ENCODE measurements around the gene MGAT3.

MGAT3 gene

DNA sequence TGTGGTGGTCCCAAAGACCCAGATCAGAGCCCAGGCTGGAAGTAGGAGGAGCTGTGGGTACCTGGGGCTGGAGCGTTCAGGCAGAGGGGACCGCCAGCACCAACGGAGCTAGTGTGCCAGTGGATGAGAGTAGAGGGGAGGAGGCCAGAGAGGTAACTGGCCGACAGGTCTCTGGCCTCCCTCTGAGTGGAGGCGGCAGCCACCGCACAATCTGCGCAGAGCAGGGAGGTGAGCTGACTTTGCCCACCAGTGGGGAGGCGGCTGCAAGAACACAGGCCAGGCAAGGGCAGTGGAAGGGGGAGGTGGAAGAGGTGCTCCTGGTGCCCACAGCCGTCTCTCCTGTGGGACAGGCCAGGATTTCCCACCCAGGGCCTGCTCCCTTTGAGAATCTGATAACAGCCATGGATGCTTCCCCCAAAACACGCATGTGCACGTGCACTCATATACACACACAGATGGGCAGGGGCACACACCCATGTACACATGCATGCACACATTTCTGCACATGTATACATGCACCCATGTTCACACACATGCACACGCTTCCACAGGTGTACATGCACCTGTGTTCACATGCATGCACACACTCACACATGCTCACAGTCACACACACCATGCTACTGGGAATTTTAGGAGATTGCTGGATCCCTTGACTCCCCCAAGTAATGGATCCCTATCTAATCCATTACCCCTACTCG is 6.4 kb upstream of the MGAT3 start:
- DNase-seq (ENCODE audit: low spot score): no peak

DNA sequence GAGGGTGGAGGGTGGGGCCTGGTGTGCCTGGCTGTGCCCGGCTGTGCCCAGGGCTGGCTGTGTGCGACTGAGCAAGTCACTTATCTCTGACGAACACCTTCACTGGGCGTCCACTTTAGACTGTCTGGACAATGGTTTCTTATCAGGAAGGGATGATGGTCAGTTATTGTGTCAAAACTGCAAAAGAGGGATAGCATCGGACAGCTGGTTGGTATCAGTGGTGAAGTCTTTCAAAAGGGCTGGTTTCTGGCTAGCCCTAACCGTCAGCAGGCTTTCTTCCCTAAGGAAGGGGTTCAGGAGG is 4.1 kb upstream of the MGAT3 start:
- DNase-seq (ENCODE audit: low spot score): no peak

DNA sequence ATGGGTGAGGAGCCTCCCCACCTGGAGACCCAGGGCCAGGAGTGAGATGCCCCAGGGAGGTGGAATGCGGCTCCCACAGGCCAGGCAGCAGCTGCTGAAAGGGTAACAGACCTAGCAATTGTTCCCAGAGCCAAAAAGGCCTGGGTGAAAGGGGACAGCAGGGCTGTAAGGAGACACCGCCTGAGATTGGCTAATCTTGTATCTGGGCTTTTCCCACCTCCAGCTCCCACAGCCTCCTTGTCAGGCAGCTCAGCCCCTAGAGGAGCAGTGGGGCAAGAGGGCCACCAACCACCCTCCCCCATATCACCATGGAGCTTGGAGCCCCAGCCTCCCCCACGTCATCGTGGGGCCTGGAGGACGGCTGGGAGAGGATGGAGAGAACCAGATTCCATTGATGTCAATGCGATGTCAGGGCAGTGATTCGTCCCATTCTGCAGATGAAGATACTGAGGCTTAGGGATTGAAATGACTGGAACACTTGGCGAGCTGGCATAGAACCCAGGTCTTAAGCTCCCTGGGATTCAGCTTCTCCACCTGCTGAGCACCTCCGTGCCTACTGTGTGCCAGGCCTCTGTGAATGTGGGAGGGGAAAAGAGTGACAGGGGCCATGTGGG is 2.9 kb upstream of the MGAT3 start:
- no peak for DNase-seq (ENCODE audit: low spot score)

DNA sequence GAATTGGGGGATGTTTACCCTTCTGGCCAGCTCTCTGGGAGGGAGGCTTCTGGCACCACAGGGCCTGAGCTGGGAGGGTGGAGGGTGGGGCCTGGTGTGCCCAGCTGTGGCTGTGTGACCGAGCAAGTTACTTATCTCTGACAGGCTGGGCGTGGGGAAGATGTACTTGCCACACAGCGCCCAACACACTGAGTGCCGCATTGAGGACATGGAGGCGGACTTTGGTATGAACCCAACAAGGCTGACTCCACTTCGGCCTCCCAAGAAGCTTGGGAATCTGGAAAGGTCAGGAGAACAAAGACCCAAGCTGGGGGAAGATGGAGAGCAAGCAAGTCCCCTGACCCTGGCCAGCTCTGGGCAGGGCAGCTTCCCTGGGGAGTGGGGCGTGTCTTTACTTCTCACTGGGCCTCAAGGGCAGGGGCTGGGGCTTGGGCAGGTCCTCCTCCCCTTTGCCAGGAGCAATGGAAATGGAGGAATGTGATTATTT is 2.4 kb upstream of the MGAT3 start:
- DNase-seq (ENCODE audit: low spot score): no peak

DNA sequence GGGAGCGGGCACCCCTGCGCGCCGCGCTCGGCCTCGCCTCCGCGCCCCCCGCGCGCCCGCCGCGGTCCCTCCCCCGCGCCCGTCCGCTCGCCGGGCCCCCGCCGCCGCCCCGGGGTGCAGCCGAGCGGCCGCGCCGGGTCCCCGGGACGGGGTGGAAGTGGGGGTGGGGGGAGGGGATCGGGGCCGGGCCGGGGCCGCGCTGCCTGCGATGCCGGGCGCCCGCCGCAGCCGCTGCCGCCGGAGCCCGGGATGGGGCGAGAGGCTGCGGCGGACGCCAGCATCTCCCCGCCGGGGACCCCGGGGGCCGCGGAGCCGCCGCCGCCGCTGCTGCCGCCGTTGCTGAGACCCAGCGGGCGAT is 365 bp downstream of the MGAT3 start:
- DNase-seq (ENCODE audit: low spot score): no peak

DNA sequence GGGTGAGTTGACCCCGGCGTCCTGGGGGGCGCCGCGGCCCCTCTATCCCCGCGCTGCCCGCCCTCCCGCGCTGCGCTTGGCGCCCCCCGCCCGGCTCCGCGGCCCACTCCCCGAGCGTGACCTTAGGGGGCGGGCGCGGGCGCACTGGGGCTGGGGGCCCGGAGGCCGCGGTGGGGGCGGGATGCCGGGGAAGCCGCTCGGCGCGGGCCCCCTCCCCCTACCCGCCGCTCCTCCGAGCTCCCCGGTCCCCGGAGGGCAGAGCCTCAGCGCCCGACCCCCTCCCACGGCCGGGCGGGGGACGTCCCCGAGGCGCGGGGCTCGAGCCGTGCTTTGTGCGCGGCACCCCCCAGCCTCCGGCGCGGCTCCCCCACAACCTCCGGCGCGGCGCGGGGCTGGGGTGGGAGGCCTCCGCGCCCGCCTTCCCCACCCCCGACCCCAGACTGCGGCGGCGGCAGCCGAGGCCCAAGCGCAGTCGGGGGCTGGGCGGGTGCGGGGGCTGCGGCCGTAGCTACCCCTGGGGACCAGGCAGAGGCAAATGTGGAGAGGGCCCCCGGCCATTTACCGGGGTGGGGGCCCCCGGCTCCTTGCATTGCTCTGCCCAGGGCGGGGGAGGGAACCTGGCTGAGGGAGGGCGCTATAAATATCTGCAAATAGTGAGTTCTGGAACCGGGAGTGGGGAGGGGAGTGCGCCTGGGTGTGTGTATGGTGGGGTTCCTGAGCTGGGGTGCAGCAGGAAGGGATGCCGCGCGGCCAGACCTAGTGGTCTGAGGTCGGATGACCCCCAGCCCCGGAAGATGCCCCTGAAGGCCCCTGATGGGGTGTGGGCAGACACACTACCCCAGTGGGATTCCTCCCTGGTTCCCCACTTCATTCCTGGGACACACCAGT is 988 bp downstream of the MGAT3 start:
- DNase-seq (ENCODE audit: low spot score): no peak

DNA sequence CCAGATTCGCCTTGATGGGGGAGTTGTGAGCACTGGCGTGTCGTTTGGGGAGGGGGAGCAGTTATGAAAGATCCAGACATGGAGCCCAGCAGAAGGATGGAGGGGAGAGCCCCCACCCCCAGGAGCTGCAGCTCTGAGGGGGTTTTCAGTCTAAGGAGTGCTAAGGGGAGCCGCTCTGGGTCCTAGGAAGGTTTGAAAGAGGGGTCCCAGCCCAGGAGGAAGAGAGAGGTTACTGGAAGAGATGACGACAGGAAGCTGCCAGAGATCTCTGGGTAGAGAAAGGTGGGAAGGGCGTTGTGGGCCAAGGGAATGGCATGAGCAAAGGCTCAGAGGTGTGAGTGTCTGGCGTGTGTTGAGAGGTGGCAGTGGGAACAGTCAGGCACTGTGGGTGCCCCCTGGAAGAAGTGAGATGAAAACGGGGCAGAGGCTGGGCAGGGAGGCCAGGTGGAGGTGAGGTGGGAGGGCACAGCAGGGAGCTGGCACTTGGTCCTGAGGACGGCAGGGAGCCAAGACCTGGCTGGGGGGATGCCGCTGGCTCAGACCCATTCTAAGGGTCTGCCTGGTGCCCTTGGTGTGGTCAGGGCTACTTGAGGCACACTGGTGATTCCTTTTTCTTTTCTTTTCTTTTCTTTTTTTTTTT is 1.8 kb downstream of the MGAT3 start:
- no peak for DNase-seq (ENCODE audit: low spot score)

DNA sequence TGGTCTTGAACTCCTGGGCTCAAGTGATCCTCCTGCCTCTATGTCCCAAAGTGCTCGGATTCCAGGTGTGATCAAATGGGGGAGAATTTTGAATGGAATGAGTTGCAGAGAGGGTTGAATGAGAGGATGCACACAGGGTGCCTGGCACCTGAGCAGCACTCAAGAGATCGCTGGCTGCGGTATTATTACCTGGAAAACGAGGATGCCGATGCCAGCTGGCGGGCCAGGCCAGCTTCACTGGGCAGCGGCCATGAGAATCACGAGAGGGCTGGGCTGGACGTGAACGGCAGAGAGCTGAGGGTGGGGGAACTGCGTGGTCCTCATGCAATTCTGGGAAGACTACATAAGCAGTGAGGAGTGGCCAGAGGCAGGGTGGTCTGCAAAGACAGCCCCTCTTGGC is 2.9 kb downstream of the MGAT3 start:
- DNase-seq (ENCODE audit: low spot score): no peak

DNA sequence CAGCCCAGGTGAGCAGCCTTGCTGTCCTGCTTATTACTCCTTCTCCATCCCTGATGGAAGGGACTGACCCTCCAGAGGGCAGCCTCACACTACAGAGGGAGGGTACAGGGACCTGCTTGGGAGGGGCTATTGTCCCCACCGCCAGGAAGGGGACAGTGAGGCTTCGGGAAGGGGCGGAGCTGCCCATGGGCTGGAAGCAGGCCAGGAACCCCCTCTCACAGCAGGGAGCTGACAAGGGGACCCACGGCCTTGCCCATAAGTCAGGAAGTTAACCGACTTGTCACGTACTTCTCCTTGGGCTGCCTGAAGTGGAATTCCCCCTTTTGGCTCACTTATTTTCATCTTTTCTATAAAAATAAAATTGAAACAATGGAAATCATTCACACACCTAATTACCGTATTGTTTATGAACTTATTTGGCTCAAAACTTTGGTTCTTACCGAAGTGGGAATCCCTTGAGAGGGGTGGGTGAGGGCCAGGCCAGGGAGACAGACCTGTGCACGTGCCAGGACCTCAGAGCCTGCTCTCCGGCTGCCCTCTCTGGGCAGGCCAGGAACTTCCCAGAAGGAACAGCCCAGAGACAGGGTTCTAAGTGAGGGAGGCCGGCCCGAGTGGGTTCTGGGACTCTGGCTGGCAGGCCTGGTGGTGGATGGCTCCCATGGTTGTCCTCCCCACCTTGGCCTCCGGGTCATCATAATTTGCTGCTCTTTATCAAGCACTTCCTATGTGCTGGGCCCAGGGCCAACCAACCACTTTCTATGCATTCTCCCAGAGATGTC is 5.8 kb downstream of the MGAT3 start:
- no peak for DNase-seq (ENCODE audit: low spot score)

DNA sequence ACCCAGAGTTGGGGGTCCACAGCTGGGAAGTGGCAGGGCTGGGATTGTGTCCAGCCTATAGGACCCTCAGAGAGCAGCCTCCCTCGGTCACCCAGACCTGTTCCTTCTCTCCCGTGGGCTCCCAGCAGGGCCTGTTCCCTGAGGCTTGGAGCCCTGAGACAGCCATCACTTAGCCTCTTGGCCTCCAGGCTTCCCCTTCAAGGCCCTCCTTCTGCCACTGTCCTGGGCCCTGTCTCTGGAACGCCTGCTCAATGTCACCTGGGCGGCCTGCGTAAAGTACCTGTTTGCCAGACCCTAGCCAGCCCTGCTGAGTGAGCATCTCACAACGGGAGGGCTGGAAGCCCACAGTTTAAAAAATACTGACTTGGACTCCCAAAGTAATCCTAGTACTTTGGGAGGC is 6.5 kb downstream of the MGAT3 start:
- DNase-seq (ENCODE audit: low spot score): no peak

DNA sequence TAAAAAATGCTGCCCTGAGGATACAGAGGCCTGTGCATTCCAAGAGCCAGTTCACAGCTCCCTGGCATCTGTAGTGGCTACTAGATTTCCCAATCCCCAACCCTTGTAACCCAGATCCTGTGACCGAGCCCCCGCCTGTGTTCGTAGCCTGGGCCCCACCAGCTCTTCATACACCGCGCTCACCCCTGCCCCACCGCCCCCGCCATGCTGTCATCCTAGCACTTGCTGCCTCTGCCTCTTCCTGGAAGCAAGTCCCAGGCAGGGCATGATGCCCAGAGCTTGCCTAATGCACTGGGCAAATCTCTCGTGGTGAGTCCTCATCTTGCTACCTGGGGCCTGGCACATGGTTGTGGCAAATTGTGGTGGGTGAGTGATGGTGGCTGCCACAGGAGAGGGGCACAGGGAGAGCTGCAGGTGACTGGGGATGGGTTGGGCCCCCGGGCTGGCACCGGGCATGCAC is 7.1 kb downstream of the MGAT3 start:
- peak; percentile 93 for DNase-seq (ENCODE audit: low spot score)

DNA sequence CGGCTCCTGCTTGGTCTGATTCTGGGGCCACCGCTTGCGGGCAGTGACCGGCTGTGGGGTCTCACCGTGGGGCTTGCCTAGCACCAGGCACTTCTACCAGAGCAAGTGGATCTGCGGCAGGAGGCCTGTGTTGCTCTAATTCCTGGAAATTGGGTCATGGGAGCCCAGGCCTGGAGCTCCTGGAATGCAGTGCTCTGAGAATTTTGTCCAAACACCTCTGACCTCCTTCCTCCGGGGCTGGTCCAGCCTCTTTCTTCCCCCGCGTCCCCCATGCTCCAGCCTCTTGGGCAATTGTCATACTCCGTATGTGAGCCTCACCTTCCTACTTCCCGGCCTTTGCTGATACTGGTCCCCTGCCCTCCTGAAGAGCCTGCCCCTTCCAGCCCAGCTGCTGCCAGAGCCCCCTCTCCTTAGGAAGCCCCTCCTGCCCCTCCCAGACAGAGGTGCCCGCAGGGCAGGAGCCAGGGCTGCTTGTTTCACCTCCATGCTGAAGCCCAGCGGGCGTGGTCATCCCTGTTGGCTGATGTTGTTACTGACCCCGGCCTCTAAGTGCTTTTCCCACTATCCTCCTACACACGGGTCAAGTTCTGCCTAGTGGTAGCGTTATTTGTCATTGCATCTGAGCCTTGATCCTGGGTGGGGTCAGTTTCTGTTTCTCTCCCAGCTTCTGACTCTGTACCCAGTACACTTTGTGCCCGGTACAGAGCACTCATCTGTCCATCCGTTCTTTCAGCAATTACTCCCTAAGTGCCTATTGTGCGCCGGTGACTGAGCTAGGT is 9.6 kb downstream of the MGAT3 start:
- DNase-seq (ENCODE audit: low spot score): no peak

DNA sequence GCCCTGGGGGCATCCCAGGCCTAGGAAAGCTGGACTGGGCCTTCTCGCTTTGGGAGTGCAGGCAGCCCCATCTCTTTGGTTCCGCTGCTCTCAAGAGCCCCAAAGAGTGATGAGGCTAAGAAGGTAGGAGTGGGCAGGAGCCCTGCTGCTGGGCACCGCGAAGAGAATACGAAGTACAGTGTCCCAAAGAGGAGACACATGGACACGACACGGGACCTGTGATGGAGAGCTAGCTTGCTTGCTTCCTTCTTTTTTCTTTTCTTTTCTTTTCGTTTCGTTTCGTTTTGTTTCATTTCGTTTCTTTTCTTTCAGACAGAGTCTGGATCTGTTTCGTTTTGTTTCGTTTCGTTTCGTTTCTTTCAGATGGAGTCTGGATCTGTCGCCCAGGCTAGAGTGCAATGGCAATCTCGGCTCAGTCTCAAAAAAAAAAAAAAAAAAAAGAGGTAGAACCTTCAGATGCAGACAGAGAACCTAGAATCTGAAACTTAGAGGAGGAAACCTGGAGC is 10.6 kb downstream of the MGAT3 start:
- DNase-seq (ENCODE audit: low spot score): no peak

DNA sequence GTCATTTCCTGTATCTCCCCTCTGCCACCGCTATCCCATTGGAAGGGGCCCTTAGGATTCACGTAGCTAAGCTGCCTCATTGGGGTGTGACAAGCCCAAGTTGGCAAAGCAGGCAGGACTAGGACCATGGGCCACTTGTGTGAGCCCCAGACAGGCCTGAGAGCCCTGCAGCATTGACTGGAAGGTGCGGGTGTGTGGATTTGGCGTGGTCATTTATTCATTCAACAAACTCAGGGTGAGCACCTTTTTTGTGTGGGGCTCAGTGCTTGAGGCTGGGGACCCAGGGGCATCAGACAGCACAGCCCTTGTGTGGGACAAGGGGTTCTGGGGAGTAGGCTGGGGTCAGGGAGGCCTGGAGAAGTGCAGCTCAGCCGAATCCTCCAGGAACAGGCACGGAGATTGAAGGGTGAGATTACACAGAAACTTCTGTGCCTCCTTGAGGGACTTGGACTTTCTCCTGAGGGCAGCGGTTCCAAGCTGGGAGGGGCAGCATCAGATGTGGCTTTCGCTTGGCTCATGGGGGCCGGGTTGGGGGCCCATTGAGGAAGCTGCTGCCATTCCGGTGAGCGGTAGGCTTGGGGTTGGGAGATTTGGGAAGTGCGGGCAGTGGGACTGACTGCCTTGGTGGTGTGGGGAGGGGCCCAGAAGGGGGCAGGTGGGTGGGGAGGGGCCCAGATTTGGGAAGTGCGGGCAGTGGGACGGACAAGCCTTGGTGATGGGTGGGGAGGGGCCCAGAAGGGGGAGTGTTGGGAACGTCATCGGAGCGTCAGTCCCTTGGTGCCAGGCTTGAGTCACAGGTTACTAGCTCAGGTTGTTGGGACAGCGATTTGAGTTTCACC is 11.9 kb downstream of the MGAT3 start:
- DNase-seq (ENCODE audit: low spot score): no peak

DNA sequence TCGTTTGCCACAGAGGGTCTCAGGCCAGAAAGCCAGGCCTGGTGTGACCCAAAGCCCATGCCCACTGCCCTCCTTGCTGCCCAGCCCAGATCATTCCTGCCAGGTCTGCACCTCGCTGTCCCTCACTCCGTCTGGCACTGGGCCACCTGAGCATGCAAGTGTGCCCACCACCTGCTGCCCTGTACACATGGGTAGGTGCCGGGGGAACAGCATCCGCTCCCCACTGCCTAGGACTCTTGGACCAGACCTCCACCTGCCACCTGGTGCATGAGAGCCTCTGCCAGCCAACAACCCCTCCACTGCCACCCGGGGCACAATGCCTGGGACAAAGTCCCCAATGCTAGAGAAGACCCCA is 12.5 kb downstream of the MGAT3 start:
- DNase-seq (ENCODE audit: low spot score): no peak

DNA sequence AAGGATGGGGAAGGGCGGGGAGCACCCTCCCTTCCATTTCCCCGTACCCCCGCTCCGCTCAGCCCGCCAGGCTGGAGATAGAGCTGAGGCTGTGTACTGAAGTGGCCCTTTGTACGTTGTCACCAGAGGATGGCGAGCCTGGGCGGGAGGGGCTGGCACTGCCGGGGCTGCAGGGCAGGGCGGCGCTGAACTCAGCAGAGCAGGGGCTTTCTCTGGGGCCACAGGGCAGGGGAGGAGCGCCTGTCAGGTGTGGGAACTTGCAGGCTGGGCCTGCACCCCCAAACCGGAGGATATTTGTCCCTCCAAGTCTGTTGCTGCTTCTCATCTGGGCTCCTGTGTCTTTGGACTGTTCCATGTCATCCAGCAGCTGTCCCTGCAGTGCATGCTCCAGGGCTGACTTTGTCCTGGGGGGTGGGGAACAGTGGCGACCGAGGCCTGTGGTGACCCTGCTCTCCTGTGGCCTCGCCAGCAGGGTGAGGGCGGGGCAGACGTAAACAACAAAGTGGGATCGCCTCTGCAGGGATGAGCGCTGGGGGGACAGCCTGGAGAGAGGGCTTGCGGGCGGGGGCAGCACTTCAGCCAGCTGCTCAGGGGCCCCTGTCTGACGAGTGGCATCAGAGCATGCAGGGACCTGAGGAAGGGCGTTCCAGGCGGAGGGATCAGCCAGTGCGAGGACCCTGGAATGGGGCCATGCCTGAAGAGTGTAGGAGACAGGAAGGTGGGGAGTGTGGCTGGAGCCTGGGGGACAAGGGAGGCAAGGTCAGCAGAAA is 13.1 kb downstream of the MGAT3 start:
- DNase-seq (ENCODE audit: low spot score): peak; percentile 92

DNA sequence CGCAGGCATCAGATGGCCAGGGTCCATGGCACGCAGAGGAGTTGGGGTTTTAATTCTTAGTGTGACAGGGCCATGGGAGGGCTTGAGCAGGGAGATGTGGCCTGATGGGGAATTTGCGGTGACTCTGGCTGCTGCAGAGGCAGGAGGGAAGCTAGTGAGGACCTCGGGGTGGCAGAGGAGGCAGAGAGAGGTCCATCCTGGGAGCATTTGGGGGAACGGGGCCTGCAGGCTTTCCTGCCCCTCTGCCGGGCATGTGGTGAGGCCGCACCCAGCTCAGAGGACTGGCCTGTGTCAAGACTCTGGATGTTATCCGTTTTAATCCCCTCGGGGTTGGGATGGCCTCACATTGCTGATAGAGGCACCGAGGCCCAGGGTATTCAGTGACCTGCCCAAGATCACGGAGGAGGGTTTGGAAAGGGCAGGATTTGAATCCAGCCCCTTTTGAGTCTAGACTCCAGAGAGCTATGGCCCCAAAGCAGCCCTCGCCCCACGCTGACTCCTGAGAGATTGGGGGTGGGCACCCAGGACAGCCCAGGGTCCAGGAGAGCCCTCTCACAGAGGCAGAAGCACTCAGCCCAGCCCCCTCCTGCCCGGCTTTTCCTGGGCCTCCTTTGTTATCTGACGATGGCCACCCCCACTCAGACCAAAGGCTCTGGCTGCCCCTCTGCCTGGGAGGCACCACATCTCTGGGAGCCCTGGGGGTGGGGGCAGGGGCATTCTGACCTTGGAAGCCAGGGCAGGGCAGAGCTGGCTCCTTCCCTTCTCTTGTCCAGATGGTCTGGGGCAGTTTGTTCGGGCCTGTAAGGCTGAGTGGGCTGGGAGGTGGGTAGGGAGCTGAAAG is 13.9 kb downstream of the MGAT3 start:
- DNase-seq (ENCODE audit: low spot score): no peak

Data from pons (tissue), 1 donor.